Calu3 (cell line): ENCODE measurements around the gene ABI2. TPM values are rescaled to one million over a fixed set of nuclear protein-coding genes. Genes with fewer than 3 reads are reported as not detected.
"Not testable (repeated sequence)": the region's sequence is repeated elsewhere in the genome, so short reads cannot be mapped to it uniquely, and the experiment has no call there.

ENCODE experiments used
- BruUV-seq: library from RNA; stranded (reverse); fragments of 400-500 nt; replicated peaks from 2 replicates; lab custom pipeline; 2021; lab: Mats Ljungman, UMichigan
- CTCF ChIA-PET: fragments of 300-600 bp; sonication (Branson Sonifier 250); formaldehyde crosslinking; loops from one replicate; lab custom pipeline; 2022; ENCODE audit warnings: antibody characterized with exemption; lab: Charles Lee
- DNase-seq: peaks from one replicate; pipeline ENCODE4 v3.0.0; 2022
- H3K27ac Mint-ChIP-seq: one replicate; pipeline ENCODE4 v1.8.0; 2022; ENCODE audit warnings: mixed read lengths; ENCODE audit not compliant: unreplicated experiment
- H3K27me3 Mint-ChIP-seq: one replicate; pipeline ENCODE4 v1.8.0; 2022; ENCODE audit warnings: mixed read lengths; ENCODE audit not compliant: unreplicated experiment
- H3K36me3 Mint-ChIP-seq: one replicate; pipeline ENCODE4 v1.8.0; 2022; ENCODE audit warnings: mild to moderate bottlenecking, moderate library complexity, mixed read lengths; ENCODE audit not compliant: insufficient read depth, unreplicated experiment
- H3K4me1 Mint-ChIP-seq: one replicate; pipeline ENCODE4 v1.8.0; 2022; ENCODE audit warnings: mild to moderate bottlenecking, low read depth, mixed read lengths; ENCODE audit not compliant: unreplicated experiment
- H3K4me3 Mint-ChIP-seq: one replicate; pipeline ENCODE4 v1.8.0; 2022; ENCODE audit warnings: mild to moderate bottlenecking, low read depth, moderate library complexity, mixed read lengths; ENCODE audit not compliant: unreplicated experiment
- H3K9me3 Mint-ChIP-seq: one replicate; pipeline ENCODE4 v1.8.0; 2022; ENCODE audit warnings: low read depth, mixed read lengths; ENCODE audit not compliant: unreplicated experiment
- CTCF ChIP-seq: fragments of 200-600 bp; IDR thresholded peaks from one replicate; pipeline ENCODE4 v1.8.0; 2022; ENCODE audit warnings: antibody characterized with exemption; ENCODE audit not compliant: unreplicated experiment
- intact Hi-C: fragments of 100-400 bp; cut with micrococcal nuclease; formaldehyde crosslinking; loops from one replicate; pipeline ENCODE4 v1.10.0; 2022; ENCODE audit not compliant: unreplicated experiment
- total RNA-seq: library from RNA; stranded (reverse); gene quantifications from 2 replicates; pipeline ENCODE4 v1.2.3, GENCODE V29; 2022

ABI2 gene
- total RNA-seq, 1 experiment from 2014 or later = 79.6 TPM

- Mint-ChIP-seq H3K27ac (no peak overlapping the region), H3K36me3 (peaks cover 12% of the 10 kb centered on the region), H3K4me3 (no peak overlapping the region), H3K9me3 (no peaks in the 10 kb centered on the region), H3K27me3 (no peaks in the 10 kb centered on the region), H3K4me1 (no peaks in the 10 kb centered on the region)
- CTCF ChIA-PET = no interaction called here
- no peak for DNase-seq
- intact Hi-C loops = no loop called here
- TF ChIP-seq CTCF = no peak
- BruUV-seq = no TSS peak
Observed at GRCh38 chr2:203366639-203367466, 38.7 kb downstream of the ABI2 start.

GRCh38 chr2:203372706-203373105 lies 44.5 kb downstream of the ABI2 start:
- H3K9me3 Mint-ChIP-seq, H3K4me3 Mint-ChIP-seq, H3K36me3 Mint-ChIP-seq, H3K27ac Mint-ChIP-seq, H3K27me3 Mint-ChIP-seq, H3K4me1 Mint-ChIP-seq, DNase-seq, intact Hi-C loops, BruUV-seq, CTCF ChIA-PET: not testable (repeated sequence)

- Mint-ChIP-seq H3K9me3 (no peaks in the 10 kb centered on the region), H3K27me3 (no peaks in the 10 kb centered on the region), H3K4me1 (no peaks in the 10 kb centered on the region), H3K27ac (no peak overlapping the region), H3K36me3 (no peaks in the 10 kb centered on the region), H3K4me3 (no peak overlapping the region)
- CTCF ChIA-PET = no interaction called here
- no TSS peak for BruUV-seq
- no peak for DNase-seq
- intact Hi-C loops = no loop called here
- TF ChIP-seq CTCF = no peak
Observed at GRCh38 chr2:203376173-203376572, 48.0 kb downstream of the ABI2 start.

GRCh38 chr2:203379156-203379555 lies 51.0 kb downstream of the ABI2 start:
- BruUV-seq = no TSS peak
- no peak overlapping the region for H3K4me3 Mint-ChIP-seq
- no peak for TF ChIP-seq CTCF
- no peaks in the 10 kb centered on the region for H3K27me3 Mint-ChIP-seq
- H3K4me1 Mint-ChIP-seq = peaks cover 24% of the 10 kb centered on the region
- H3K27ac Mint-ChIP-seq = no peak overlapping the region
- no peak for DNase-seq
- CTCF ChIA-PET = no interaction called here
- no peaks in the 10 kb centered on the region for H3K9me3 Mint-ChIP-seq
- intact Hi-C loops = no loop called here
- H3K36me3 Mint-ChIP-seq = peaks cover 6% of the 10 kb centered on the region

- CTCF ChIA-PET = interaction anchor here (0.5 to 0.6 kb wide), 2 partner anchors 12 to 755 kb away, joined by 3 read pairs; no protein-coding TSS in a partner anchor
Observed at GRCh38 chr2:203383038-203383437, 54.8 kb downstream of the ABI2 start.

GRCh38 chr2:203388153-203388552 lies 60.0 kb downstream of the ABI2 start:
- DNase-seq, H3K4me3 Mint-ChIP-seq, H3K27me3 Mint-ChIP-seq, intact Hi-C loops, CTCF ChIA-PET, H3K9me3 Mint-ChIP-seq, H3K27ac Mint-ChIP-seq, BruUV-seq, H3K36me3 Mint-ChIP-seq: not testable (repeated sequence)
- H3K4me1 Mint-ChIP-seq = peaks cover 18% of the 10 kb centered on the region

More at GRCh38 chr2:203383038-203383437, 54.8 kb downstream of the ABI2 start:
- Mint-ChIP-seq H3K9me3 (no peaks in the 10 kb centered on the region), H3K4me1 (peaks cover 24% of the 10 kb centered on the region), H3K27ac (peak overlapping the region; percentile 59), H3K27me3 (no peaks in the 10 kb centered on the region), H3K4me3 (no peak overlapping the region), H3K36me3 (peaks cover 6% of the 10 kb centered on the region)
- no peak for TF ChIP-seq CTCF
- no TSS peak for BruUV-seq
- DNase-seq = peak; percentile 37
- intact Hi-C loops = no loop called here
